GM18870 (cell line): Measurements from ENCODE around the gene RBBP5.

Experiments
- ATAC-seq: cut with Tn5 transposase; IDR thresholded peaks from one replicate; pipeline ENCODE4 v1.9.1; 2021; ENCODE audit warnings: moderate library complexity; ENCODE audit not compliant: unreplicated experiment

RBBP5 gene

DNA sequence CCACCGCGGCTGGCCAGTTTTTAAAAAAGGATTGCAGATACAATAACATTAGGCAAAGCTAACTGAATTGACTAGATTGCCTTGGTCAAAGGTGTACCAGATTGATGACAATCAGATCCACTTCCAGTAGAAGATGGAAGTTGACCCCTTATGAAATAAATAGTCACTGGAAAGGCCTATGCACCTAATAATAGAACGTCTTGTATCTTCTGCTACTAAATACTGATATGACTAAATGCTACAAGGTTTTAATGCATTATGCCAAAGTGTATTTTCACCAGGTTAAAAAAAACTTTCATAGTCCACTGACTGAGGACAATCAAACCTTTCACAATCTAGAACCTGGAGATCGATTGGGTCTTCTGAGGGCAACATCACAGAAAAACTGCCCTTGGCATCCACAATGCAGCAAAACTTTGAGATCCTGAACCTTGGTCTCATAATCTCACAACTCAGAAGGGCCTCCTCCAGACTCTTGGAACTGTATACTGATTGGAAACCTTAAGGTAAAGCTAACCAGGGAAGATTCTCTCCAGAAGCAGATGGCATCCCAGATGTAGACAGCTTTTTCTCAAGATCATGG, 7.8 kb upstream of the RBBP5 start:
- ATAC-seq = no peak

GRCh38 chr1:205128050-205128449, 6.3 kb upstream of the RBBP5 start:
- no peak for ATAC-seq

GRCh38 chr1:205127646-205128045, 5.9 kb upstream of the RBBP5 start:
- no peak for ATAC-seq

GRCh38 chr1:205124726-205125125, 2.9 kb upstream of the RBBP5 start:
- ATAC-seq = no peak

- ATAC-seq = peak; percentile 23
These were observed 708 bp upstream of the RBBP5 start for GRCh38 chr1:205122489-205122882.

- no peak for ATAC-seq
These were observed 3.0 kb downstream of the RBBP5 start for GRCh38 chr1:205118752-205119151.

GRCh38 chr1:205111354-205111753, 10.4 kb downstream of the RBBP5 start:
- ATAC-seq = no peak

GRCh38 chr1:205109711-205110110, 12.1 kb downstream of the RBBP5 start:
- no peak for ATAC-seq

DNA sequence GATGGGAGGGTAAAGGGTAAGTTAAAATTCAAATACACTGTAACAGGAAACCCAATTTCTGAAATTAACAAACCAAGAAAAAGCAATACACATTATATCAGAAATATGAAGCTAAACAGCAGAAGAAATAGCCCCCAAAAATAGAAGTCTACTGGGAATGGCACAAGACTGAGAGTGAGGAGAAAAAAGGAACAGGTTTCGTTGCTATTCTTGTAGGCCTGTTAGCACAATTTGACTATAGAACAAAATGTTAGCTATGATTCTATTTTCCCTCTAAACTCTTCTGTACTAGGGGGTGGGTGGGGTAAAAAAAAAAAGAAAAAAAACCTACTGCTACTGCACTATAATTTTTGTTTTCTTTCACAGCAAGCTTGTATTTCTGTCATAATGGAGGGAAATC, 12.5 kb downstream of the RBBP5 start:
- ATAC-seq = no peak

DNA sequence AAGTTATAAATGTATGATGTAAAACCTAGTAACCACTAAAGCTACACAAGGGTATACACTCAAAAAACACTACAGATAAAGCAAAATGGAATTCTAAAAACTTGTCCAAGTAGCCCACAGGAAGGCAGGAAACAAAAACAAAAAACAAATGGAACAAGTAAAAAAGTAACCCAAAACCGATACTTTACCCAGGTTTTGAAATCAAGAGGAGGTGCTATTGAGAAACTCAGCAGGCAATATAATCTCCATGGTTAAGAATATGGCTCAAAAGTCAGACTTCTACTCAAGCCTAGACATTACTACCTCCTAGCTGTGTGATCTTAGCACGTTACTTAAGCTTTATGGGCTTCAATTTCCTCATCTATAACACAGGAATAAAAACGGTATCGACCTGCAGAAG, 13.3 kb downstream of the RBBP5 start:
- no peak for ATAC-seq

DNA sequence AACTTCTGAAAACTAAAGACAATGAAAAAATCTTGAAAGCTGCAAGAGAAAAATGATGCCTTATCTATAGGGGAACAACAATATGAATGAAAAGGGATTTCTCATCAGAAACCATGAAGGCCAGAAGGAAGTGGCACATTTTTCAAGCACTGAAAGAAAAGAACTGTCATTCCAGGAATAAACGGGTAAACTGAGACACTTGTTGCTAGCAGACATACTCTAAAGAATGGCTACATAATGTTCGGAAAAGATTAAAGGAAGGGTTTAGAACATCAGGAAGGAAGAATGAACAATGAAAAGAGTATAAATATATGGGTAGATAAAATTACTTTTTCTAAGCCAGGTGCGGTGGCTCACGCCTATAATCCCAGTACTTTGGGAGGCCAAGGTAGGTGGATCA, 14.5 kb downstream of the RBBP5 start:
- ATAC-seq = no peak

DNA sequence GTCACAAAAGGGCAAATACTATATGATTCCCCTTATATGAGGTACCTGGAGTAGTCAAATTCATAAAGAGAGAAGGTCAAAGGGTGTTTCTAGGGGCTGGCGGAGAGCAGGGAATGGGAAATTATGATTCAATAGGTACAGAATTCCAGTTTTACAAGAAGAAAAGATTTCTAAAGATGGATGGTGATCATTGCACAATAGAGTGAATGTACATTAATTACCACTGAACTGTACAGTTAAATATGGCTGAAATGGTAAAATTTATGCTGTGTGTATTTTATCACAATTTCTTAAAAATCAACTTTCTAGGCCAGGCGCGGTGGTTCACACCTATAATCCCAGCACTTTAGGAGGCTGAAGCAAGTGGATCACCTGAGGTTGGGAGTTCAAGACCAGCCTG, 19.4 kb downstream of the RBBP5 start:
- ATAC-seq = no peak

GRCh38 chr1:205098242-205098641, 23.5 kb downstream of the RBBP5 start:
- no peak for ATAC-seq

DNA sequence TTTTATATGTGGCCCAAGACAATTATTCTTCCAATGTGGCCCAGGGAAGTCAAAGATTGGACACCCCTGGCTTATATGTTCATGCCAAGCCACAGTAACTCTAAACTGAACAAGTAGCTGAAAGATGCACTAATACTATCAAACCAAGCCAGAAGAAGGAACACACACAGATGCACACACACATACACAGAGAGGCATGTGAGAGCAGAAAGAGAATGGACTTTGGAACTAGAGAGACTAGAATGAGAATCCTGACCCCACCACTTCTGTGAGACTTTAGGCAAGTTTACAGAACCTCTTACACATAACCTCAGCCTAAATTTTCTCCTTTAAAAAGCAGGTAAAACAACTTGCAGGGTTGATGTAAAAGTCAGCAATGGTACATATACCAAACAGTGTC, 26.4 kb downstream of the RBBP5 start:
- no peak for ATAC-seq

- no peak for ATAC-seq
These were observed 30.6 kb downstream of the RBBP5 start for GRCh38 chr1:205091043-205091740.

DNA sequence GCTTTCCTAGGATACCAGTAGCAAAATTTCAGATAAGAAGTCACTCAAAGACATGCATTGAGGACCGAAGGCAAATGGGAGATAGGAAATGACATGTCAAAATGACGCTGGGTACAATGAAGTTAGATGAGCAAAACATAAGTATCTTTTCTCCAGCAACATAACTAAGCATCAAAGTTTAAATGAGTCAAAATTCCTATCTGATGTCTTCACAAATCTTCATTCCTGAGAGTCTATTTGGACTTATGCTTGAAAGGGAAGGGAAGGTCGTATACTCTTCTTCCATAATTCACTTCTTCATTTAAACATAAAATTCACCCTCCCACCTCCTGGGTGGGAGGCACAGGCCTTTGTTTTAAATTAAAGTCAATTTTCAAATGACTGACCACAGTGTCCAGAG, 33.4 kb downstream of the RBBP5 start:
- no peak for ATAC-seq

GRCh38 chr1:205084360-205084759, 37.4 kb downstream of the RBBP5 start, which contains the start of gene TMEM81:
TMEM81 (minus strand) TSS chr1:205084460; CDS start chr1:205084320, 140 bp downstream.
- ATAC-seq = no peak

- ATAC-seq = no peak
These were observed 39.3 kb downstream of the RBBP5 start for GRCh38 chr1:205082431-205082830.

DNA sequence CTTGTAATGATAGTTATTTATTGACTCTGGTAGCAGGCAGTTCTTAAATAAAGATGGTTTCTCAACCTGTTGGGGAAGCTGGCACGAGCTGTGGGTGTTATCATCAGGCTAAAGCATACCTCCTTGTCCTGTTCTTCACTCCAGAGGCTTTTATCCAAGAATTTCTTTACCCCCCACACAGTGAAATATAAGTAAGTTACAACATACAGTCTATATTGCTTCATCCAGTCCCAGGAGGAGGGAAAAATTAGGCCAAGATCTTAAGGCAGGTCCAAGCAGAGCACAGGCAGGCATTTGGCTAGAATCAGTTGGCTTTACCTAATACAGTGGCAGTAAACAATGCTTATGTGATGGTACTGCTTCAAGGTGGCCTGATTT, 43.9 kb downstream of the RBBP5 start:
- ATAC-seq = no peak

GRCh38 chr1:205077158-205077933, 44.4 kb downstream of the RBBP5 start:
- ATAC-seq = no peak

DNA sequence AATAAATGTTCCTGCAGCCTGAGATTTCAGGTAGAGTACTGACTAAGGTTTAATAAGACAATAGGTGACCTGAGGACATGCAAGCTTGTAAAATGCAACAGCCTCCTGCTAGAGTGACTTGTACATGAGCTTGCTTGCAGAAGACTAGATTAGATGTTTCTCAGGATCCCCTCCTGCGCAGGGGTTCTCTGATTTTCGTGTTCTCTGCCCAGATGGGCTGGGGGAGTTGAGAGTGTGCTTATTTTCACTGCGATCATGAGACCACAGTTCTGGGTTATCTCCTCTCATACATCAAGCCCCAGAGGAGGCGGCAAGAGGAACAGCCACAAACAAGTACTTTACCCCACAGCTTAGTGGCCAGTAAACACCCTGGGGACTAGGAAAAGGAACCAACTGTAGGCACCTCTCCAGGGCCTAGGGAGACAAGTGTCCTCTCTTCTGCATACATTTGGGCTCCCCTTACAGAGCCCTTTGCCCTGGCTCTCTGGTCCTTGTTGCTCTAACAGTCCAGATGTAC, 45.5 kb downstream of the RBBP5 start:
- ATAC-seq = no peak

DNA sequence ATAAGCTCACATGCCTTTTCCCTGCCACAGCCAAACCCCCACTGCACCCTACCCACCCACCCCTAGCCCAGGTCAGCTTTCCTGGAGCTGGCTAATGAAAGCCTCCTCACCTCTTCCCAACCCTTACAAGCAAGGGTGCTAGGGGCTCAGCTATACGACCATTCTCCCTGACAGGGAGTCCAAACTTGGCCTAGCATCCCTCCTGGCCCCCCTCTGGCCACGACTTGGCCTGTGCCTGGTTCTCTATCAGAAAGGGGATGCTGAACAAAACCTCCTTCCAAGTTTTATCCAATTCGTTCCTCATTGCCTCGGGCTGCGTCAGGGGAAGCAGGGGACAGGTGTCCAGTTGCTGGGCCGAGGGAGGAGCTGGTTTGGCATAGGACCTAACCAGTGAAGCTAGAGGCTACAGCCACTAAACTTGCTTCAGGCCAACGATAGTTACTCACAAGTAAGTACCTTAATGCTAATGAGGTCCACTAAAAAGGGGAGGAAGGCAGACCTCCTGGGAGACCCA, 46.1 kb downstream of the RBBP5 start:
- no peak for ATAC-seq
